Fibroblast of lung (primary cell): ENCODE results near the gene XYLT2.

Source experiments
- EZH2 ChIP-seq: IDR thresholded peaks from 2 replicates; pipeline ENCODE4 v1.5.1; 2012; ENCODE audit warnings: low read length, control low read depth, mild to moderate bottlenecking; ENCODE audit errors: missing control alignments
- TF ChIP-seq, protein P1 (sequence below), 2 donors: IDR thresholded peaks in 1 of 2; conservative IDR thresholded peaks in 1 of 2; 1 replicate in 1 of 2; 2 replicates in 1 of 2; pipeline ENCODE4 v1.5.1; 2011 to 2012; ENCODE audit warnings: low read length in 2 of 2, control low read depth in 1 of 2, inconsistent platforms in 1 of 2, low read depth in 1 of 2, mild to moderate bottlenecking in 1 of 2

DNA sequence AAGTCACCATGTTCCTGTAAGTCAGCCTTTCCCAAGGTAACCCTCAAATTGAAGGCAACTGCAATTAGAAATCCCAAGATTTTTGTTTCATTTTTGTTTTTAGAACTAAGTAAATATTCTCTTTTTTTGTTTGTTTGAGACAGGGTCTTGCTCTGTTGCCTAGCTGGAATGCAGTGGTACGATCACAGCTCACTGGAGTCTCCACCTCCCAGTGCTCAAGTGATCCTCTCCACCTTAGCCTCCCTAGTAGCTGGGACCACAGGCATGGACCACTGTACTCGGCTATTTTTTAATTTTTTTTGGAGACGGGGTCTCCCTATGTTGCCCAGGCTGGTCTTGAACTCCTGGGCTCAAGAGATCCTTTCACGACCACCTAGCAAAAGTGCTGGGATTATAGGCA lies 62.0 kb downstream of the XYLT2 start:
- no peak for TF ChIP-seq EZH2
- TF ChIP-seq, protein P1, sequence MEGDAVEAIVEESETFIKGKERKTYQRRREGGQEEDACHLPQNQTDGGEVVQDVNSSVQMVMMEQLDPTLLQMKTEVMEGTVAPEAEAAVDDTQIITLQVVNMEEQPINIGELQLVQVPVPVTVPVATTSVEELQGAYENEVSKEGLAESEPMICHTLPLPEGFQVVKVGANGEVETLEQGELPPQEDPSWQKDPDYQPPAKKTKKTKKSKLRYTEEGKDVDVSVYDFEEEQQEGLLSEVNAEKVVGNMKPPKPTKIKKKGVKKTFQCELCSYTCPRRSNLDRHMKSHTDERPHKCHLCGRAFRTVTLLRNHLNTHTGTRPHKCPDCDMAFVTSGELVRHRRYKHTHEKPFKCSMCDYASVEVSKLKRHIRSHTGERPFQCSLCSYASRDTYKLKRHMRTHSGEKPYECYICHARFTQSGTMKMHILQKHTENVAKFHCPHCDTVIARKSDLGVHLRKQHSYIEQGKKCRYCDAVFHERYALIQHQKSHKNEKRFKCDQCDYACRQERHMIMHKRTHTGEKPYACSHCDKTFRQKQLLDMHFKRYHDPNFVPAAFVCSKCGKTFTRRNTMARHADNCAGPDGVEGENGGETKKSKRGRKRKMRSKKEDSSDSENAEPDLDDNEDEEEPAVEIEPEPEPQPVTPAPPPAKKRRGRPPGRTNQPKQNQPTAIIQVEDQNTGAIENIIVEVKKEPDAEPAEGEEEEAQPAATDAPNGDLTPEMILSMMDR (conservative IDR thresholded peaks at IDR 0.05 in 1 of 2, IDR thresholded peaks at IDR 0.05 in 1 of 2; ENCODE audit: low read depth in 1 of 2, low read length in 2 of 2), result no peak
